ENCODE measurements around the gene CPXM1.
"Not testable (repeated sequence)": the region's sequence is repeated elsewhere in the genome, so short reads cannot be mapped to it uniquely, and the experiment has no call there.

DNA sequence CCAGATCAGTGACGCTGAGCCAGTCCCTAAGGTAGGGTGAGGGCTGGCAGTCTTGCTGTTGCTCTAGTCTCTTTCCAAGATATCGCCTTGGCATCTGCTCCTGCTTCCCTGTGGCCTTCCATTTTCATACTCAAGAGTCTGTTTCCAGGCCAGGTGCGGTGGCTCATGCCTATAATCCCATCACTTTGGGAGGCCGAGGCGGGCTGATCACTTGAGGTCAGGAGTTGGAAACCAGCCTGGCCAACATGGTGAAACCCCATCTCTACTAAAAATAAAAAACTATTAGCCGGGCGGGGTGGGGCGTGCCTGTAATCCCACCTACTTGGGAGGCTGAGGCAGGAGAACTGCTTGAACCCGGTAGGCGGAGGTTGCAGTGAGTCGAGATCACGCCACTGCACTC is 30.3 kb downstream of the CPXM1 start:
- TF ChIP-seq POLR2A, POLR2AphosphoS5 (IDR thresholded peaks at IDR 0.05): not testable (repeated sequence)
- TF ChIP-seq, protein P1, sequence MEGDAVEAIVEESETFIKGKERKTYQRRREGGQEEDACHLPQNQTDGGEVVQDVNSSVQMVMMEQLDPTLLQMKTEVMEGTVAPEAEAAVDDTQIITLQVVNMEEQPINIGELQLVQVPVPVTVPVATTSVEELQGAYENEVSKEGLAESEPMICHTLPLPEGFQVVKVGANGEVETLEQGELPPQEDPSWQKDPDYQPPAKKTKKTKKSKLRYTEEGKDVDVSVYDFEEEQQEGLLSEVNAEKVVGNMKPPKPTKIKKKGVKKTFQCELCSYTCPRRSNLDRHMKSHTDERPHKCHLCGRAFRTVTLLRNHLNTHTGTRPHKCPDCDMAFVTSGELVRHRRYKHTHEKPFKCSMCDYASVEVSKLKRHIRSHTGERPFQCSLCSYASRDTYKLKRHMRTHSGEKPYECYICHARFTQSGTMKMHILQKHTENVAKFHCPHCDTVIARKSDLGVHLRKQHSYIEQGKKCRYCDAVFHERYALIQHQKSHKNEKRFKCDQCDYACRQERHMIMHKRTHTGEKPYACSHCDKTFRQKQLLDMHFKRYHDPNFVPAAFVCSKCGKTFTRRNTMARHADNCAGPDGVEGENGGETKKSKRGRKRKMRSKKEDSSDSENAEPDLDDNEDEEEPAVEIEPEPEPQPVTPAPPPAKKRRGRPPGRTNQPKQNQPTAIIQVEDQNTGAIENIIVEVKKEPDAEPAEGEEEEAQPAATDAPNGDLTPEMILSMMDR (IDR thresholded peaks at IDR 0.05): not testable (repeated sequence)
